IMR-90 (cell line): Measurements from ENCODE around the gene SYAP1.

Experiments used
- CEBPB ChIP-seq: IDR thresholded peaks from 2 replicates; pipeline ENCODE4 v1.6.1; 2012; ENCODE audit warnings: low read depth, low read length, improper control_type of control experiment
- CTCF ChIP-seq: conservative IDR thresholded peaks from 2 replicates; pipeline ENCODE4 v1.5.1; 2012; ENCODE audit warnings: mild to moderate bottlenecking, low read depth, low read length, improper control_type of control experiment
- FOS ChIP-seq: fragments of 150-350 bp; IDR thresholded peaks from 2 replicates; pipeline ENCODE4 v1.6.1; 2016; ENCODE audit warnings: low read depth, low read length
- MAZ ChIP-seq: IDR thresholded peaks from 2 replicates; pipeline ENCODE4 v1.6.1; 2012; ENCODE audit warnings: low read depth, mild to moderate bottlenecking, low read length, improper control_type of control experiment, moderate library complexity, borderline replicate concordance
- MXI1 ChIP-seq: IDR thresholded peaks from 2 replicates; pipeline ENCODE4 v1.6.1; 2012; ENCODE audit warnings: low read depth, mild to moderate bottlenecking, low read length, moderate library complexity, borderline replicate concordance
- NFE2L2 ChIP-seq: fragments of 150-350 bp; IDR thresholded peaks from 2 replicates; pipeline ENCODE4 v1.6.1; 2016; ENCODE audit warnings: low read depth, mild to moderate bottlenecking, low read length
- POLR2A ChIP-seq: IDR thresholded peaks from 2 replicates; pipeline ENCODE4 v1.6.1; 2012; ENCODE audit warnings: mild to moderate bottlenecking, low read depth, low read length
- RAD21 ChIP-seq: IDR thresholded peaks from 2 replicates; pipeline ENCODE4 v1.6.1; 2012; ENCODE audit warnings: low read length, improper control_type of control experiment
- RCOR1 ChIP-seq: IDR thresholded peaks from 2 replicates; pipeline ENCODE4 v1.6.1; 2012; ENCODE audit warnings: mild to moderate bottlenecking, low read length, improper control_type of control experiment; ENCODE audit not compliant: insufficient replicate concordance
- SMC3 ChIP-seq: fragments of 150-350 bp; IDR thresholded peaks from 2 replicates; pipeline ENCODE4 v1.6.1; 2016; ENCODE audit warnings: low read depth, mild to moderate bottlenecking, antibody characterized with exemption, low read length, moderate library complexity
- TF ChIP-seq, protein P1 (sequence below): fragments of 150-350 bp; IDR thresholded peaks from 2 replicates; pipeline ENCODE4 v1.6.1; 2016; ENCODE audit warnings: low read depth, mild to moderate bottlenecking, low read length, moderate library complexity, borderline replicate concordance
- TF ChIP-seq, protein P2 (sequence below): fragments of 150-350 bp; IDR thresholded peaks from 2 replicates; pipeline ENCODE4 v1.6.1; 2017; ENCODE audit warnings: mild to moderate bottlenecking, antibody characterized with exemption, low read length, low read depth

- no peak for TF ChIP-seq CTCF
- TF ChIP-seq POLR2A, result no peak
- no peak for TF ChIP-seq FOS
- no peak for TF ChIP-seq SMC3
- TF ChIP-seq CEBPB, result peak; percentile 100
- TF ChIP-seq RCOR1, result no peak
- TF ChIP-seq NFE2L2, result no peak
- no peak for TF ChIP-seq MAZ
- TF ChIP-seq RAD21, result no peak
- no peak for TF ChIP-seq MXI1
- TF ChIP-seq, protein P1, sequence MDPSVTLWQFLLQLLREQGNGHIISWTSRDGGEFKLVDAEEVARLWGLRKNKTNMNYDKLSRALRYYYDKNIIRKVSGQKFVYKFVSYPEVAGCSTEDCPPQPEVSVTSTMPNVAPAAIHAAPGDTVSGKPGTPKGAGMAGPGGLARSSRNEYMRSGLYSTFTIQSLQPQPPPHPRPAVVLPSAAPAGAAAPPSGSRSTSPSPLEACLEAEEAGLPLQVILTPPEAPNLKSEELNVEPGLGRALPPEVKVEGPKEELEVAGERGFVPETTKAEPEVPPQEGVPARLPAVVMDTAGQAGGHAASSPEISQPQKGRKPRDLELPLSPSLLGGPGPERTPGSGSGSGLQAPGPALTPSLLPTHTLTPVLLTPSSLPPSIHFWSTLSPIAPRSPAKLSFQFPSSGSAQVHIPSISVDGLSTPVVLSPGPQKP, result no peak
- TF ChIP-seq, protein P2, sequence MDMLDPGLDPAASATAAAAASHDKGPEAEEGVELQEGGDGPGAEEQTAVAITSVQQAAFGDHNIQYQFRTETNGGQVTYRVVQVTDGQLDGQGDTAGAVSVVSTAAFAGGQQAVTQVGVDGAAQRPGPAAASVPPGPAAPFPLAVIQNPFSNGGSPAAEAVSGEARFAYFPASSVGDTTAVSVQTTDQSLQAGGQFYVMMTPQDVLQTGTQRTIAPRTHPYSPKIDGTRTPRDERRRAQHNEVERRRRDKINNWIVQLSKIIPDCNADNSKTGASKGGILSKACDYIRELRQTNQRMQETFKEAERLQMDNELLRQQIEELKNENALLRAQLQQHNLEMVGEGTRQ, result no peak
Observed at GRCh38 chrX:16807976-16808542, 88.6 kb downstream of the SYAP1 start.
